ENCODE data around the gene PRDX1. TPM values are rescaled to one million over a fixed set of nuclear protein-coding genes. Genes with fewer than 3 reads are reported as not detected.

Gene PRDX1
- total RNA-seq (2014; rRNA removed; shearing (Covaris generic)) (462 and 474 TPM in 2 replicates), polyA plus RNA-seq (2016; fragmentation: Nextera tagmentation; extraction: Ambion mirVana) (759 and 775 TPM in 2 replicates)

DNA sequence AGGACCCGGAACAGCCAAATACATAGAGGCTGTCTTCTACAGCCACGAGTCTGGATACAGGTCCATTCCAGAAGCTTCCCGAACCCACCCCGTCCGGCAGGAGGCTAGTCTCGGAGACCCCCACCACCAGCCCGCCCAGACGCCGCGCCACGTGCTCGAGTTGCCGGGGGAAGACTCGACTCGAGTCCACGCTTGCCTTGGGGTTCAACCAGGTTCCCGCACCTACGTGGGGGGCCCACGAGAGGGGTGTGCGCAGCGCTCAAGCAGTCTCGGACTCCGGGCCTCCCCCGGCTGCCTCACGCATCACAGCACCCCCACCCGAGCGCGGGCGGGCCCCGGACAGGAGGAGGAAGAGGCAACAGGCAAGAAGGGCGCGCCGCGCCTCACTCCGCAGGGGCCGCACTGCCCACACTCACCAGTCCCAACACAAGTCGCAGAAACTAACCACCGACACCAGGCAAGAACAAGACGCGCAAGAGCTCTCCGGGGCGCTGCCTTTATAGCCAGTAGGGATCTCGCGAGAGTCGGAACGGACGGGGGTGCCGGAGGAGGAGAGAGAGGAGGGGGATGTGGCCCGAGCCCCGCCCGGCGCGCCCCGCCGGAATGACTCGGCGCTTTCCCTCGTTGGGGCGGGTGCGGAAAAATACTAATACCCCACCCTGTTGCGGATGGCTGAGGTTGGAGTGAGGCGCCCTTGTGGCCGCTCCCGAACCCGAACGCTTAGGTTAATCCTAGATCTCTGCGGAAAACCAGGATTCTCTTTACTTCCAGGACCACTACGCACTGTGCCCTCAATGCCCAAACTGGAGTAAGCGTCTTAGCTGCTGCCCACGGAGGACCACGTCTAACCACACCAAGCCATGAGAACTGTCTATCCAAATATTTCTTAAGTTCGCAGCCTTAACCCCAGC lies at the start of gene PRDX1:
PRDX1 (minus strand) TSS at position 472 of the 911 bp plus-strand sequence. CDS start 2,841 bp downstream, outside the sequence.
- Histone ChIP-seq H3K4me2 (ENCODE audit: unreplicated experiment) (peak within 1 kb of the TSS; percentile 88), H3K4me1 (ENCODE audit: insufficient read depth) (peaks cover 25% of the 10 kb centered on the region), H3K36me3 (ENCODE audit: low read depth) (peaks cover 18% of the 10 kb centered on the region; the same call in 1 of the 2 replicates), H4K20me1 (ENCODE audit: insufficient read depth) (no peaks in the 10 kb centered on the region; the same call in 1 of the 2 replicates), H2AFZ (peak within 1 kb of the TSS; percentile 88), H3K9me3 (ENCODE audit: low read depth) (no peaks in the 10 kb centered on the region), H3K79me2 (ENCODE audit: insufficient read depth) (peaks cover 50% of the 10 kb centered on the region), H3K9me2 (ENCODE audit: insufficient read depth) (no peaks in the 10 kb centered on the region), H3F3A (ENCODE audit: insufficient read depth) (peaks cover 27% of the 10 kb centered on the region; the same call in 1 of the 2 replicates), H3K27me3 (replicated peaks; ENCODE audit: insufficient read depth) (no peaks in the 10 kb centered on the region), H3K9ac (peak within 1 kb of the TSS; percentile 98), H3K4me3 (peak within 1 kb of the TSS; percentile 98), H3K27ac (peak within 1 kb of the TSS; percentile 99)
- peak; percentile 95 for DNase-seq
- WGBS, 2 experiments (ENCODE audit: low coverage in 1 of 2, low lambda C conversion rate in 2 of 2, missing lambda C conversion rate in 2 of 2), result 1 to 2% methylated on average over 61 to 68 of the region's 72 CpGs
- in situ Hi-C loops (cut with MboI), result no loop called here
- no peak for TF ChIP-seq EZH2phosphoT487 (IDR thresholded peaks at IDR 0.05; ENCODE audit: insufficient read depth, low read depth)
- no peak for TF ChIP-seq EZH2 (IDR thresholded peaks at IDR 0.05; ENCODE audit: insufficient read depth, poor library complexity, severe bottlenecking)

DNA sequence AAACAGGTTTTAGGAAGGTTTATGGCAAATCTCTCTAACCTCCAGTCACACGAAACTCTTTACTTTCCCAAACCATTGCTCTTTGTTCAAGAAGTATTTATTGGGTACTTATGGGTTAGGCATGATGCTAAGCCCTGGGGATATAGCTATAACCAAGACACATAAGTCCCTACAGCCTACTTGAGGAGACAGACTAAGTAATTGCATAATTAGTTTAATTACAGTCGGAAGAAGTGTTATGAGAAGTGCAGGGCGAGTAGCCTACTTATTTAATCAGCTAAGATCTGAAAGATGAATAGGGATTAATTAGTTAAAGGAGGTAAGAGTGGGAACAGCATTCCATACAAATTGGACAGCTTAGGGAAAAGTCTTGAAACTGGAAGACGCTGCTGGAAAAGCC lies 48.9 kb upstream of the PRDX1 start:
- H3K4me1 ChIP-seq (ENCODE audit: insufficient read depth), result no peaks in the 10 kb centered on the region
- no peak overlapping the region for H2AFZ ChIP-seq
- H4K20me1 ChIP-seq (ENCODE audit: insufficient read depth), result no peaks in the 10 kb centered on the region
- no peaks in the 10 kb centered on the region for H3K9me3 ChIP-seq (ENCODE audit: low read depth)
- 61 to 63% methylated on average over 4 of the region's 4 CpGs for WGBS, 2 experiments (ENCODE audit: low coverage in 1 of 2, low lambda C conversion rate in 2 of 2, missing lambda C conversion rate in 2 of 2)
- H3K4me2 ChIP-seq (ENCODE audit: unreplicated experiment), result no peak overlapping the region
- H3K27me3 ChIP-seq (replicated peaks; ENCODE audit: insufficient read depth), result no peaks in the 10 kb centered on the region
- H3F3A ChIP-seq (ENCODE audit: insufficient read depth), result 0 out of 2 replicates have a peak, but pooled peaks cover 10% of the 10 kb centered on the region
- H3K9ac ChIP-seq, result no peak overlapping the region
- H3K36me3 ChIP-seq (ENCODE audit: low read depth), result peaks cover 8% of the 10 kb centered on the region
- H3K27ac ChIP-seq, result no peak overlapping the region
- H3K9me2 ChIP-seq (ENCODE audit: insufficient read depth), result no peaks in the 10 kb centered on the region
- TF ChIP-seq EZH2phosphoT487 (IDR thresholded peaks at IDR 0.05; ENCODE audit: insufficient read depth, low read depth) (no peak), EZH2 (IDR thresholded peaks at IDR 0.05; ENCODE audit: insufficient read depth, poor library complexity, severe bottlenecking) (no peak)
- no peaks in the 10 kb centered on the region for H3K79me2 ChIP-seq (ENCODE audit: insufficient read depth)
- no peak overlapping the region for H3K4me3 ChIP-seq
- DNase-seq, result no peak
- in situ Hi-C loops (cut with MboI), result no loop called here

DNA sequence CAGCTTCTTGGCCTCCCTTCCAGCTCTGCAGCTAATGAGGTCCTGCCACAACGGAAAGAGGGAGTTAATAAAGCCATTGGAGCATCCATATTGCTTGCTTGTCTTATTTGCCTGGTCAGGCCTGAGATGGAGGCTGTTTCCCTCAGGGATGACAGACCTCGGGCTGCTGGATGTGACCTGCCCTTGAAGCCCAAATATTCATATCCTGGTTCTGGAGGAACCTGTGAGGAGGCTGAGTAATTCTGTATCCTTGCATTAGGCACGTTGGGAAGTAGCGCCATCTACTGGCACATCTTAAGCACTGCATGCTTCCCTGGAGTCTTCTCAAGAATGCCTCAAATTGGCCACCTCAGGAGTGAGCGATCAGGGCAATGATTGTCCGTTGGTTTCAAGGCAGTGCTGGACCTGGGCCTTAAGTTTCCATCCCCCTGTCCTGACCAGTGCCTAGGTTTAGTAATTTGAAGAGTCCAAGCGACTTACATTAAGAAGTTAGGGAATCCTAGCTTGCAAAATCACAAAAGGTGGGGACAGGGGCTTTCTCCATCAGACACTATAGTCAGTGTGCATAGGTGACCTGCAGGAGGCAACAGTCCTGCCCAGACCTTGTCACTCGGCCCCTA lies 48.4 kb upstream of the PRDX1 start:
- Histone ChIP-seq H3K27ac (no peak overlapping the region), H3K9me3 (ENCODE audit: low read depth) (no peaks in the 10 kb centered on the region), H3K27me3 (replicated peaks; ENCODE audit: insufficient read depth) (no peaks in the 10 kb centered on the region), H3K4me3 (no peak overlapping the region), H2AFZ (no peak overlapping the region), H3F3A (ENCODE audit: insufficient read depth) (0 out of 2 replicates have a peak, but pooled peaks cover 10% of the 10 kb centered on the region), H3K36me3 (ENCODE audit: low read depth) (peaks cover 8% of the 10 kb centered on the region), H3K4me2 (ENCODE audit: unreplicated experiment) (no peak overlapping the region), H3K9me2 (ENCODE audit: insufficient read depth) (no peaks in the 10 kb centered on the region), H3K79me2 (ENCODE audit: insufficient read depth) (no peaks in the 10 kb centered on the region), H4K20me1 (ENCODE audit: insufficient read depth) (no peaks in the 10 kb centered on the region), H3K4me1 (ENCODE audit: insufficient read depth) (no peaks in the 10 kb centered on the region), H3K9ac (no peak overlapping the region)
- peak; percentile 78 for DNase-seq
- TF ChIP-seq EZH2phosphoT487 (IDR thresholded peaks at IDR 0.05; ENCODE audit: insufficient read depth, low read depth), result no peak
- no peak for TF ChIP-seq EZH2 (IDR thresholded peaks at IDR 0.05; ENCODE audit: insufficient read depth, poor library complexity, severe bottlenecking)
- 4 to 7% methylated on average over 8 of the region's 8 CpGs for WGBS, 2 experiments (ENCODE audit: low coverage in 1 of 2, low lambda C conversion rate in 2 of 2, missing lambda C conversion rate in 2 of 2)
- in situ Hi-C loops (cut with MboI), result loop anchor here (10.0 kb wide), 1 partner anchor 205 kb away; no protein-coding TSS in a partner anchor

DNA sequence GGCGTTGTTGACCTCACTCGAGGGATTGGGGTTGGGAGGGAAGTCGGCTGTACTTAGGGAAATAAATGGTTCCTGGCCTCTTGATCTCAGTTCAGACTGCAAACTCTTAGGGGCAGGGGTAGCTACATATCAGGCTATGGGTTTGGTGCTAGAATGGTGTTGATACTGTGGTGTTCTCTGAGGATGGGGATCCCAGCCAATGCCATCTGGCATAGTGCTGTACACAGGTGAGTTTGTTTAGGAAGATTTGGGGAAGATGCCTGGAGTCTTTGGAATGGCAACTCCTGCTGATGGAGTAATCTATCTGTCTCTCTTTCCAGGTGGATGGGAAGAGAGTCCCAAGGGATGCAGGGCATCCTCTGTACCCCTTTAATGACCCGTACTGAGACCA lies 47.9 kb upstream of the PRDX1 start:
- peaks cover 8% of the 10 kb centered on the region for H3K36me3 ChIP-seq (ENCODE audit: low read depth)
- in situ Hi-C loops (cut with MboI), result loop anchor here (10.0 kb wide), 1 partner anchor 205 kb away; no protein-coding TSS in a partner anchor
- no peaks in the 10 kb centered on the region for H3K79me2 ChIP-seq (ENCODE audit: insufficient read depth)
- H2AFZ ChIP-seq, result no peak overlapping the region
- H3K9me3 ChIP-seq (ENCODE audit: low read depth), result no peaks in the 10 kb centered on the region
- WGBS, 2 experiments (ENCODE audit: low coverage in 1 of 2, low lambda C conversion rate in 2 of 2, missing lambda C conversion rate in 2 of 2), result 15 to 17% methylated on average over 4 of the region's 4 CpGs
- TF ChIP-seq EZH2 (IDR thresholded peaks at IDR 0.05; ENCODE audit: insufficient read depth, poor library complexity, severe bottlenecking), result no peak
- TF ChIP-seq EZH2phosphoT487 (IDR thresholded peaks at IDR 0.05; ENCODE audit: insufficient read depth, low read depth), result no peak
- no peak overlapping the region for H3K27ac ChIP-seq
- no peaks in the 10 kb centered on the region for H3K9me2 ChIP-seq (ENCODE audit: insufficient read depth)
- no peaks in the 10 kb centered on the region for H3K27me3 ChIP-seq (replicated peaks; ENCODE audit: insufficient read depth)
- H3K4me2 ChIP-seq (ENCODE audit: unreplicated experiment), result no peak overlapping the region
- H3K4me1 ChIP-seq (ENCODE audit: insufficient read depth), result no peaks in the 10 kb centered on the region
- no peak overlapping the region for H3K4me3 ChIP-seq
- no peak overlapping the region for H3K9ac ChIP-seq
- H3F3A ChIP-seq (ENCODE audit: insufficient read depth), result 0 out of 2 replicates have a peak, but pooled peaks cover 10% of the 10 kb centered on the region
- no peaks in the 10 kb centered on the region for H4K20me1 ChIP-seq (ENCODE audit: insufficient read depth)
- DNase-seq, result no peak

Data from GM23248 (cell line).